HepG2 (cell line): Measurements from ENCODE around the gene ADAMTS2.

Experiments
- CTCF ChIP-seq: sonication (generic); formaldehyde crosslinking; IDR thresholded peaks from 2 replicates; pipeline ENCODE4 v1.5.0; 2020; ENCODE audit warnings: mild to moderate bottlenecking, missing genetic modification reagents, moderate library complexity
- EZH2 ChIP-seq: conservative IDR thresholded peaks from 2 replicates; pipeline ENCODE4 v1.6.1; 2012; ENCODE audit warnings: mild to moderate bottlenecking, low read depth, low read length, moderate library complexity
- POLR2A ChIP-seq, 2 experiments: IDR thresholded peaks; 2 replicates each; pipeline ENCODE4 v1.6.1; 2011; ENCODE audit warnings: low read depth in 2 of 2, low read length in 2 of 2, mild to moderate bottlenecking in 1 of 2, moderate library complexity in 1 of 2; ENCODE audit not compliant: insufficient read depth in 1 of 2
- POLR2AphosphoS5 ChIP-seq: IDR thresholded peaks from 2 replicates; pipeline ENCODE4 v1.6.1; 2012; ENCODE audit warnings: low read depth, low read length
- TOE1 ChIP-seq: sonication (generic); formaldehyde crosslinking; IDR thresholded peaks from 2 replicates; pipeline ENCODE4 v1.4.0; 2020; ENCODE audit warnings: mild to moderate bottlenecking, missing genetic modification reagents
- ZNF407 ChIP-seq: sonication (generic); formaldehyde crosslinking; IDR thresholded peaks from one replicate; pipeline ENCODE4 v1.5.1; 2020; ENCODE audit warnings: mild to moderate bottlenecking, missing genetic modification reagents; ENCODE audit errors: not compliant biosample characterization
- ZNF672 ChIP-seq: sonication (generic); formaldehyde crosslinking; IDR thresholded peaks from 2 replicates; pipeline ENCODE4 v1.8.1; 2022; ENCODE audit warnings: missing genetic modification reagents
- TF ChIP-seq, protein P1 (sequence below): IDR thresholded peaks from 2 replicates; pipeline ENCODE4 v1.6.1; 2018; ENCODE audit warnings: missing genetic modification reagents, mild to moderate bottlenecking, missing compliant biosample characterization
- TF ChIP-seq, protein P2 (sequence below): sonication (generic); formaldehyde crosslinking; IDR thresholded peaks from 2 replicates; pipeline ENCODE4 v1.8.1; 2023; ENCODE audit warnings: mild to moderate bottlenecking, missing genetic modification reagents, borderline replicate concordance

DNA sequence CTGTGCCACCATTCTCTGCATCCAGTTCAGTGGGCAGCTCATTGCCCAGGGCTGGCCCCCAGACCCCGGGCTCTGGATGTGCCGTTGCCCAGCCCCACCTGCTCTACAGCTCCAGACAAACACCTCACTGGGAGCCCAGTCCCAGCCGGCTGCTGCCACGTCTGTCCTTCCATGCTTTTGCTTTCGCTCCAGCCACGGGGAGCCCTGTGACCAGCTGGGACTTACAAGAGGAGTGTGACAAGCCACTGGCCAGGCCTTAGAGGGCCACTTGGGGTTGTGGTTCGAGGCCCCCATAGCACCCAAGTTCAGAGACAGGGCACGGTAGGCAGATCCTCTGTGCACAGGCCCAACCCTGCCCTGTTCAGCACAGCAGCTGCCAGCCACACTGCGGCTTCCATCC is 142.0 kb downstream of the ADAMTS2 start:
- TF ChIP-seq POLR2A (IDR thresholded peaks at IDR 0.05; ENCODE audit: insufficient read depth in 1 of 2, low read depth in 2 of 2, low read length in 2 of 2), result no peak
- no peak for TF ChIP-seq CTCF (CRISPR knock-in tag)
- TF ChIP-seq EZH2, result no peak
- TF ChIP-seq ZNF672, result no peak
- TF ChIP-seq POLR2AphosphoS5, result no peak
- TF ChIP-seq, protein P1, sequence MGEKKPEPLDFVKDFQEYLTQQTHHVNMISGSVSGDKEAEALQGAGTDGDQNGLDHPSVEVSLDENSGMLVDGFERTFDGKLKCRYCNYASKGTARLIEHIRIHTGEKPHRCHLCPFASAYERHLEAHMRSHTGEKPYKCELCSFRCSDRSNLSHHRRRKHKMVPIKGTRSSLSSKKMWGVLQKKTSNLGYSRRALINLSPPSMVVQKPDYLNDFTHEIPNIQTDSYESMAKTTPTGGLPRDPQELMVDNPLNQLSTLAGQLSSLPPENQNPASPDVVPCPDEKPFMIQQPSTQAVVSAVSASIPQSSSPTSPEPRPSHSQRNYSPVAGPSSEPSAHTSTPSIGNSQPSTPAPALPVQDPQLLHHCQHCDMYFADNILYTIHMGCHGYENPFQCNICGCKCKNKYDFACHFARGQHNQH (CRISPR knock-in tag), result no peak
- TF ChIP-seq ZNF407 (CRISPR knock-in tag), result no peak
- TF ChIP-seq, protein P2, sequence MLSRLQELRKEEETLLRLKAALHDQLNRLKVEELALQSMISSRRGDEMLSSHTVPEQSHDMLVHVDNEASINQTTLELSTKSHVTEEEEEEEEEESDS (CRISPR knock-in tag), result no peak
- no peak for TF ChIP-seq TOE1
